ENCODE measurements around the gene KCNMB1. TPM values are rescaled to one million over a fixed set of nuclear protein-coding genes. Genes with fewer than 3 reads are reported as not detected.

The KCNMB1 gene
- total RNA-seq, 1 experiment from 2014 or later, result not detected

DNA sequence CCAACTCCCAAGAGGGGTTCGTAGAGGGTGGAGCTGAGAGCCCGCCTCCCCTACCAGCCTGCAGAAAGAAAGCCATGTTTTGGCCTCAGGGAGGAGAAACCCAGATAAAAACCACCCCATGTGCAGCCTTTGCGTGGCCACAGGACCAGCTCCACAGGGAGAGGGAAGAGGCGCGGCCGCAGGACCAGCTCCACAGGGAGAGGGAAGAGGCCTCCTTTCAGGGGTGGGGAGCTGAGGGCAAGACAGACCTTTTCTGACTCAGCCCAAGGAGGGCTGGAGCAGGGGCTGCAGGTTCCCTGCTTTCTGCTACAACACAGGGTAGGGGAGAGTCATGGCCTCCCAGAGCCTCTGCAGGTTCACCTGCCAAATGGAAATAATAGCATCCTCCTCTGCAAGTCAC lies 37.6 kb upstream of the KCNMB1 start:
- Histone ChIP-seq H3K79me2 (ENCODE audit: low read length) (no peaks in the 10 kb centered on the region), H2AFZ (ENCODE audit: low read length) (no peak overlapping the region), H3K4me1 (ENCODE audit: insufficient read depth, low read length) (no peaks in the 10 kb centered on the region), H3K27me3 (ENCODE audit: low read length) (peaks cover 38% of the 10 kb centered on the region), H3K9ac (ENCODE audit: low read length) (no peak overlapping the region), H3K9me3 (ENCODE audit: low read length) (no peaks in the 10 kb centered on the region), H3K36me3 (ENCODE audit: low read depth, low read length) (no peaks in the 10 kb centered on the region), H3K4me2 (ENCODE audit: low read length) (no peak overlapping the region), H4K20me1 (ENCODE audit: low read length) (no peaks in the 10 kb centered on the region), H3K9me2 (replicated peaks; ENCODE audit: low read length) (no peaks in the 10 kb centered on the region), H3K27ac (ENCODE audit: low read length) (no peak overlapping the region), H3F3A (ENCODE audit: low read length, unreplicated experiment) (no peaks in the 10 kb centered on the region), H3K4me3 (ENCODE audit: low read length) (no peak overlapping the region)
- no peak for DNase-seq
- intact Hi-C loops (cut with micrococcal nuclease), result no loop called here
- ATAC-seq, result no peak
- ChIA-PET POLR2A (ENCODE audit: unreplicated experiment) (no interaction called here), CTCF (no interaction called here)
- TF ChIP-seq EZH2phosphoT487 (IDR thresholded peaks at IDR 0.05; ENCODE audit: borderline replicate concordance, low read length) (no peak), EZH2 (IDR thresholded peaks at IDR 0.05; ENCODE audit: low read length, unreplicated experiment) (no peak)
- TF ChIP-seq, protein P1, sequence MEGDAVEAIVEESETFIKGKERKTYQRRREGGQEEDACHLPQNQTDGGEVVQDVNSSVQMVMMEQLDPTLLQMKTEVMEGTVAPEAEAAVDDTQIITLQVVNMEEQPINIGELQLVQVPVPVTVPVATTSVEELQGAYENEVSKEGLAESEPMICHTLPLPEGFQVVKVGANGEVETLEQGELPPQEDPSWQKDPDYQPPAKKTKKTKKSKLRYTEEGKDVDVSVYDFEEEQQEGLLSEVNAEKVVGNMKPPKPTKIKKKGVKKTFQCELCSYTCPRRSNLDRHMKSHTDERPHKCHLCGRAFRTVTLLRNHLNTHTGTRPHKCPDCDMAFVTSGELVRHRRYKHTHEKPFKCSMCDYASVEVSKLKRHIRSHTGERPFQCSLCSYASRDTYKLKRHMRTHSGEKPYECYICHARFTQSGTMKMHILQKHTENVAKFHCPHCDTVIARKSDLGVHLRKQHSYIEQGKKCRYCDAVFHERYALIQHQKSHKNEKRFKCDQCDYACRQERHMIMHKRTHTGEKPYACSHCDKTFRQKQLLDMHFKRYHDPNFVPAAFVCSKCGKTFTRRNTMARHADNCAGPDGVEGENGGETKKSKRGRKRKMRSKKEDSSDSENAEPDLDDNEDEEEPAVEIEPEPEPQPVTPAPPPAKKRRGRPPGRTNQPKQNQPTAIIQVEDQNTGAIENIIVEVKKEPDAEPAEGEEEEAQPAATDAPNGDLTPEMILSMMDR (conservative IDR thresholded peaks at IDR 0.05; ENCODE audit: low read depth, low read length), result no peak
- BruUV-seq (replicated peaks), result no TSS peak

DNA sequence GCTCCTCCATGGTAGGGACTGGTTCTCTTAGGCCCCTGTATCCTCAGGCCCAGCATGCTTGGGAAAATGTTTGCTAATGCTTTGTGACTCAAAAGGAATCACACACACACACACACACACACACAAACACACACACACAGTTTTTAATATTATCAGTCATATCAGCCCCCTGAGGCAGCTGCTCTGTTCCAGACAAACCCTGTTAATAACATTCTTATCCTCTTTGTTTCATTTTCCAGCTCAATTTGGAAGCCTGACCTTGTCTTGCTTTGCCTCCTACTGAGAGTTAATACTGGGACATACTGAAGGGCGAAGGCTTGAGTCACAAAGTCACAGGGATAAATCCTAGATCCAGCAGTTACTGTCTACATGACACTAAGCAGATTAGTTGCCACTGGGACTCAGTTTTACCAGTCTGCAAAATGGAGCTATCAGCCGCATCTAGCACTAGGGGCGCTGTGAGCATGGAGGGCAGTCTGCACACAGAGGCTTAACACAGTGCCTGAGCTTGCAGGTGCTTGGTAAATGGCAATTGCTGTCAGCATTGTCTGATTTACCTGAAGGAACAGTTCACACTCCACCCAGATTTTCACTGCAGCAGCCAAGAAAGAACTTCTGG lies 37.1 kb upstream of the KCNMB1 start:
- TF ChIP-seq EZH2phosphoT487 (IDR thresholded peaks at IDR 0.05; ENCODE audit: borderline replicate concordance, low read length), result no peak
- TF ChIP-seq, protein P1 (conservative IDR thresholded peaks at IDR 0.05; ENCODE audit: low read depth, low read length), result no peak
- TF ChIP-seq EZH2 (IDR thresholded peaks at IDR 0.05; ENCODE audit: low read length, unreplicated experiment), result no peak
- Histone ChIP-seq H3F3A (ENCODE audit: low read length, unreplicated experiment) (no peaks in the 10 kb centered on the region), H3K9me3 (ENCODE audit: low read length) (no peaks in the 10 kb centered on the region), H3K9me2 (replicated peaks; ENCODE audit: low read length) (no peaks in the 10 kb centered on the region), H4K20me1 (ENCODE audit: low read length) (no peaks in the 10 kb centered on the region), H2AFZ (ENCODE audit: low read length) (no peak overlapping the region), H3K4me3 (ENCODE audit: low read length) (no peak overlapping the region), H3K36me3 (ENCODE audit: low read depth, low read length) (no peaks in the 10 kb centered on the region), H3K27me3 (ENCODE audit: low read length) (peaks cover 40% of the 10 kb centered on the region), H3K27ac (ENCODE audit: low read length) (no peak overlapping the region), H3K4me2 (ENCODE audit: low read length) (no peak overlapping the region), H3K79me2 (ENCODE audit: low read length) (no peaks in the 10 kb centered on the region), H3K9ac (ENCODE audit: low read length) (no peak overlapping the region), H3K4me1 (ENCODE audit: insufficient read depth, low read length) (no peaks in the 10 kb centered on the region)
- DNase-seq (no peak), ATAC-seq (no peak)
- no TSS peak for BruUV-seq (replicated peaks)
- CTCF ChIA-PET, result no interaction called here
- intact Hi-C loops (cut with micrococcal nuclease), result no loop called here
- POLR2A ChIA-PET (ENCODE audit: unreplicated experiment), result no interaction called here

DNA sequence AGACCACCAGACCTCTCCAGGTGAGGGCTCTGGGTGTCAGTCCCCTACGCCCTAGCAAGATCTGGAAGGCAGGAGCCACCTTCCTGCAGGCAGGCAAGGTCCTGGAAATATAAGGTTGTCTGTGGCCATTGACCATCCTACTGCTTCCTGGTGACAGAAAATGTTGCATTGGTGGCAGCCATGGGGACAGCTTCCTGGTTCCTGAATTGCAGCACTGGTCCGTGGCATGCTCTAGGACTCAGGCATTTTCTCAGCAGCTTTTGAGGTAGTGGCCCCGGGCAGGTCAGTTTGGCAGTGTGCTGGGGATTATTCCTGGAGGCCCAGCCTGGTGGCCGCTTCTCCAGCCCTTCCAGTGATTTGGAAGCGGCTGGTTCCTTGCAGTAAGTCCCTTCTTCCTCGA lies 36.6 kb upstream of the KCNMB1 start:
- Histone ChIP-seq H3K4me1 (ENCODE audit: insufficient read depth, low read length) (no peaks in the 10 kb centered on the region), H3K36me3 (ENCODE audit: low read depth, low read length) (no peaks in the 10 kb centered on the region), H3K79me2 (ENCODE audit: low read length) (no peaks in the 10 kb centered on the region), H2AFZ (ENCODE audit: low read length) (no peak overlapping the region), H3K9me2 (replicated peaks; ENCODE audit: low read length) (no peaks in the 10 kb centered on the region), H3K9ac (ENCODE audit: low read length) (no peak overlapping the region), H3K9me3 (ENCODE audit: low read length) (no peaks in the 10 kb centered on the region), H3K4me3 (ENCODE audit: low read length) (no peak overlapping the region), H3K4me2 (ENCODE audit: low read length) (no peak overlapping the region), H3K27ac (ENCODE audit: low read length) (no peak overlapping the region), H3F3A (ENCODE audit: low read length, unreplicated experiment) (no peaks in the 10 kb centered on the region), H3K27me3 (ENCODE audit: low read length) (peaks cover 40% of the 10 kb centered on the region), H4K20me1 (ENCODE audit: low read length) (no peaks in the 10 kb centered on the region)
- DNase-seq (no peak), ATAC-seq (no peak)
- intact Hi-C loops (cut with micrococcal nuclease), result no loop called here
- POLR2A ChIA-PET (ENCODE audit: unreplicated experiment), result no interaction called here
- BruUV-seq (replicated peaks), result no TSS peak
- CTCF ChIA-PET, result interaction anchor here (0.6 kb wide), 1 partner anchor 149 kb away, joined by 3 read pairs; no protein-coding TSS in a partner anchor
- TF ChIP-seq, protein P1 (conservative IDR thresholded peaks at IDR 0.05; ENCODE audit: low read depth, low read length), result no peak
- TF ChIP-seq EZH2phosphoT487 (IDR thresholded peaks at IDR 0.05; ENCODE audit: borderline replicate concordance, low read length) (no peak), EZH2 (IDR thresholded peaks at IDR 0.05; ENCODE audit: low read length, unreplicated experiment) (no peak)

Data from PC-3 (cell line).